NCI-H2171 treated with DMSO at 0.1 percent for 48 hours (cell line): Measurements from ENCODE around the gene PRKN.

Source experiments
- DNase-seq: peaks from one replicate; lab custom pipeline; 2025; lab: John Stamatoyannopoulos, UW

The PRKN gene

GRCh38 chr6:161722394-161722793 is 1005.2 kb downstream of the PRKN start:
- no peak for DNase-seq

- DNase-seq = no peak
These were observed 1006.1 kb downstream of the PRKN start for GRCh38 chr6:161721511-161721910.

- no peak for DNase-seq
These were observed 1011.4 kb downstream of the PRKN start for GRCh38 chr6:161716176-161716575.

- no peak for DNase-seq
These were observed 1015.6 kb downstream of the PRKN start for GRCh38 chr6:161711938-161712337.

GRCh38 chr6:161711515-161711914 is 1016.1 kb downstream of the PRKN start:
- DNase-seq = no peak

GRCh38 chr6:161710698-161711097 is 1016.9 kb downstream of the PRKN start:
- no peak for DNase-seq

GRCh38 chr6:161701056-161701455 is 1026.5 kb downstream of the PRKN start:
- DNase-seq = no peak

GRCh38 chr6:161696801-161697200 is 1030.8 kb downstream of the PRKN start:
- DNase-seq = no peak

GRCh38 chr6:161694995-161695394 is 1032.6 kb downstream of the PRKN start:
- DNase-seq = no peak

GRCh38 chr6:161686655-161687054 is 1040.9 kb downstream of the PRKN start:
- no peak for DNase-seq

GRCh38 chr6:161684731-161685475 is 1042.7 kb downstream of the PRKN start:
- no peak for DNase-seq

- no peak for DNase-seq
These were observed 1044.2 kb downstream of the PRKN start for GRCh38 chr6:161683400-161683799.

- no peak for DNase-seq
These were observed 1044.6 kb downstream of the PRKN start for GRCh38 chr6:161682982-161683381.

GRCh38 chr6:161679980-161680538 is 1047.5 kb downstream of the PRKN start:
- no peak for DNase-seq

GRCh38 chr6:161677188-161677587 is 1050.4 kb downstream of the PRKN start:
- DNase-seq = no peak

GRCh38 chr6:161676586-161676985 is 1051.0 kb downstream of the PRKN start:
- no peak for DNase-seq

GRCh38 chr6:161674930-161675682 is 1052.5 kb downstream of the PRKN start:
- no peak for DNase-seq

GRCh38 chr6:161673026-161673425 is 1054.5 kb downstream of the PRKN start:
- DNase-seq = no peak

- DNase-seq = no peak
These were observed 1056.4 kb downstream of the PRKN start for GRCh38 chr6:161671117-161671516.

GRCh38 chr6:161668665-161669064 is 1058.9 kb downstream of the PRKN start:
- DNase-seq = no peak

- DNase-seq = no peak
These were observed 1059.6 kb downstream of the PRKN start for GRCh38 chr6:161667957-161668356.

GRCh38 chr6:161663682-161664081 is 1063.9 kb downstream of the PRKN start:
- DNase-seq = no peak
